Measurements from ENCODE around the gene SIVA1.
"Not testable (repeated sequence)": the region's sequence is repeated elsewhere in the genome, so short reads cannot be mapped to it uniquely, and the experiment has no call there.

The SIVA1 gene

DNA sequence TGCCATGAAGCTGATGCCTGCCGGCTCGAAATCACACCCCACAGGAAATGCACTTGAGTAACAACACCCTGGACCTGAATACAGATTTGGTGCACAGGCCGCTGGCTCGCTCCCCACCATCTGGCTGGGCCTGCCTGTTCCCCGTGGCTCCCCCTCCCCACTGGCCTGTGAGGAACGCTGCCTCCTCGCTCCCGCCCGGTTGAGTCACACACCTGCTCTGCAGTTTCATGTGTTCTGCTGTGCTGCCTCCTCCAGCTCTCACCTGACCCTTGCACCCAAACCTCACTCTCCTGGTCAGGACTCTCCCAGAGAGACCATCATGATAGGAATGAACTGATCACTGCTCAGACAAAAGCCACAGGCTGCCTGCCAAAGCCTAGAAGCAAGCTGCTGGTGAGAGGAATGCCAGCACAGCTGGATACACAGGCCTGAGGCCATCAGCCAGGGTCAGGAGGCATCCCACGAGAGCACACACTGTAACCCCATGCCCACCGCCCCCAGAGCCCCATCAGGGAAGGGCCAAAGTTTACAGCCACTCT lies 3.8 kb upstream of the SIVA1 start:
- DNase-seq (ENCODE audit: low read depth) = peak; percentile 65
- H3K36me3 ChIP-seq (ENCODE audit: control insufficient read depth, insufficient read depth, low read length, severe bottlenecking) = no peaks in the 10 kb centered on the region
- no peak overlapping the region for H3K4me3 ChIP-seq (ENCODE audit: low read length)
- peaks cover 47% of the 10 kb centered on the region for H3K4me1 ChIP-seq (ENCODE audit: control insufficient read depth, insufficient read depth, low read length)
- no peaks in the 10 kb centered on the region for H3K27me3 ChIP-seq (replicated peaks; ENCODE audit: control insufficient read depth, insufficient read depth, low read length)
- H3K9ac ChIP-seq (ENCODE audit: low read length) = no peak overlapping the region
- no peaks in the 10 kb centered on the region for H3K9me3 ChIP-seq (ENCODE audit: control insufficient read depth, low read length)

DNA sequence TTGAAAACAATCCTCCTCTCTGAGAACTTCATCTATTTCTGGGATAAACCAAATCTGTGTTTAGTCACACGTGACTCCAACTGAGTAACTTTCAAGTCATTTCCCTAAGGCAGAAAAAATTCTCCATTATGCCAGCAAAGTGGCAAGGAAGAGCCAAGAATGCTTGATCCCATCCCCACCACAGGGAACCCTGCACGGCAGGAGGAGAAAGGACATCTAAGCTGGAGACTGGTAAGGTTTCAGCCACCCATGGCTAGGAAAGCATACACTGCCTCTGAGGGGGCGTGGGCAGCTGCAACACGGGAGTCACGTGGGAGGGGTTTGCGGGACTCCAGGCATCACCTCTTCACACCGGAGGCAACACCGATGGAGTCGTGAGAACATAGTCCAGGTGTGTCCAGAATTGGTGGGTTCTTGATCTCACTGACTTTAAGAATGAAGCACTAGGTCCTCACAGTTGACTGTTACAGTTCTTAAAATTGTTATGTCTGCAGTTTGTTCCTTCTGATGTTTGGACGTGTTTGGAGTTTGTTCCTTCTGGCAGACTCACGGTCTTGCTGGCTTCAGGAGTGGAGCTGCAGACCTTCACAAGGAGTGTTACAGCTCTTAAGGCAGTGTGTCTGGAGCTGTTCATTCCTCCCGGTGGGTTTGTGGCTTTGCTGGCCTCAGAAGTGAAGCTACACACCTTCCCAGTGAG lies 2.7 kb upstream of the SIVA1 start:
- Histone ChIP-seq H3K4me1 (ENCODE audit: control insufficient read depth, insufficient read depth, low read length) (peaks cover 56% of the 10 kb centered on the region), H3K9me3 (ENCODE audit: control insufficient read depth, low read length) (no peaks in the 10 kb centered on the region), H3K27me3 (replicated peaks; ENCODE audit: control insufficient read depth, insufficient read depth, low read length) (no peaks in the 10 kb centered on the region), H3K9ac (ENCODE audit: low read length) (no peak overlapping the region), H3K36me3 (ENCODE audit: control insufficient read depth, insufficient read depth, low read length, severe bottlenecking) (no peaks in the 10 kb centered on the region), H3K4me3 (ENCODE audit: low read length) (no peak overlapping the region)
- DNase-seq (ENCODE audit: low read depth) = peak; percentile 34

DNA sequence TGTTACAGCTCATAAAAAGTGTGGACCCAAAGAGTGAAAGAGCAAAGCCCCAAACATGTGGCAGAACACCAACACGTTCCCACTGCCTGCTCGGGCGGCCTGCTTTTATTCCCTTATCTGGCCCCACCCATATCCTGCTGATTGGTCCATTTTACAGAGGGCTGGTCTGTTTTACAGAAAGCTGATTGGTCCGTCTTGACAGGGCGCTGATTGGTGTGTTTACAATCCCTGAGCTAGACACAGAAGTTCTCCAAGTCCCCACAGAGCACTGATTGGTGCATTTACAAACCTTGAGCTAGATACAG lies 2.2 kb upstream of the SIVA1 start:
- H3K9ac ChIP-seq (ENCODE audit: low read length); DNase-seq (ENCODE audit: low read depth); H3K4me3 ChIP-seq (ENCODE audit: low read length); H3K27me3 ChIP-seq (replicated peaks; ENCODE audit: control insufficient read depth, insufficient read depth, low read length); H3K9me3 ChIP-seq (ENCODE audit: control insufficient read depth, low read length); H3K36me3 ChIP-seq (ENCODE audit: control insufficient read depth, insufficient read depth, low read length, severe bottlenecking): not testable (repeated sequence)
- H3K4me1 ChIP-seq (ENCODE audit: control insufficient read depth, insufficient read depth, low read length) = peaks cover 55% of the 10 kb centered on the region

DNA sequence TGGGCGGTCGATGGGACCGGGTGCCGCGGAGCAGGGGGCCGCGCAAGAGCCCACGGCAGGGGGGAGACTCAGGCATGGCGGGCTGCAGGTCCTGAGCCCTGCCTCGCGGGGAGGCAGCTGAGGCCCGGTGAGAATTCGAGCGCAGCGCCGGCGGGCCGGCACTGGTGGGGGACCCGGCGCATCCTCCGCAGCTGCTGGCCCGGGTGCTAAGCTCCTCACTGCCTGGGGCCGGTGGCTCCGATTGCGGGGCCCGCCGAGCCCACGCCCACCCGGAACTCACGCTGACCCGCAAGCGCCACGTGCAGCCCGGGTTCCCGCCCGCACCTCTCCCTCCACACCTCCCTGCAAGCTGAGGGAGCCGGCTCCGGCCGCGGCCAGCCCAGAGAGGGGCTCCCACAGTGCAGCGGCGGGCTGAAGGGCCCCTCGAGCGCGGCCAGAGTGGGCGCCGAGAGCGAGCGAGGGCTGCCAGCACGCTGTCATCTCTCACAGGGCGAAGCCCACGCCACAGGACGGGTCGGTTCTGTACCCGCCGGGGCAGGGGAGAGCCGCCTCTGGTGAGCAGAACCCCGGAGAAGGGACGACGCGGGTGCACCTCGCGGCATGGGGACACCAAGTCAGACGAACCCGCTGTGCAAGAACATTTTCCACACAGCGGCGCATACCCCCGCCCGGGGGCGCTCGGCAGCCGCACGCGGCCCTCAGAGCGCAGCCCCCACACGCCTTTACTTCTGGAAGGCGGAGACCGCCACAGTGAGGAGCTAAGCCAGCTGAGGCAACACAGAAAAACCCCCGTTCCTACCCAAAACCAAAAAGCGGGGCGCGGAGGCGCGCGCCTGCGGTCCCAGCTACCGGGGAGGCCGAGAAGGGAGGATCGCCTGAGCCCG lies 1.2 kb upstream of the SIVA1 start:
- no peak for DNase-seq (ENCODE audit: low read depth)
- no peaks in the 10 kb centered on the region for H3K27me3 ChIP-seq (replicated peaks; ENCODE audit: control insufficient read depth, insufficient read depth, low read length)
- peaks cover 44% of the 10 kb centered on the region for H3K4me1 ChIP-seq (ENCODE audit: control insufficient read depth, insufficient read depth, low read length)
- no peaks in the 10 kb centered on the region for H3K9me3 ChIP-seq (ENCODE audit: control insufficient read depth, low read length)
- peak overlapping the region; percentile 60 for H3K9ac ChIP-seq (ENCODE audit: low read length)
- peak overlapping the region; percentile 96 for H3K4me3 ChIP-seq (ENCODE audit: low read length)
- H3K36me3 ChIP-seq (ENCODE audit: control insufficient read depth, insufficient read depth, low read length, severe bottlenecking) = peaks cover 10% of the 10 kb centered on the region

DNA sequence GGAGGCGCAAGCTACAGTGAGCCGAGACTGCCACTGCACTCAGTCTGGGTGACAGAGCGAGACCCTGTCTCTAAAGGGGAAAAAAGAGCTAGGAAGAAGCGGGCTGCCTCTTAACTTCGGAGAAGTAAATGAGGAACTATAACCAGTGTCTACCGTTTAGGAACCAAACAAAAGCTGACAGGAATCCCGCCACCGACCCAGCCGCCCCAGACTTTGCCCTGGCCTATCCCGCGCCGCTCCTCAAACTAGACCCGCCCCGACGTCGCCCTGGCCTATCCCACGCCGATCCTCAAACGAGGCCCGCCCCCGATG lies 568 bp upstream of the SIVA1 start:
- H3K36me3 ChIP-seq (ENCODE audit: control insufficient read depth, insufficient read depth, low read length, severe bottlenecking) = peaks cover 16% of the 10 kb centered on the region
- peak overlapping the region; percentile 60 for H3K9ac ChIP-seq (ENCODE audit: low read length)
- no peaks in the 10 kb centered on the region for H3K27me3 ChIP-seq (replicated peaks; ENCODE audit: control insufficient read depth, insufficient read depth, low read length)
- peak overlapping the region; percentile 96 for H3K4me3 ChIP-seq (ENCODE audit: low read length)
- H3K4me1 ChIP-seq (ENCODE audit: control insufficient read depth, insufficient read depth, low read length) = peaks cover 38% of the 10 kb centered on the region
- H3K9me3 ChIP-seq (ENCODE audit: control insufficient read depth, low read length) = no peaks in the 10 kb centered on the region
- DNase-seq (ENCODE audit: low read depth) = no peak

DNA sequence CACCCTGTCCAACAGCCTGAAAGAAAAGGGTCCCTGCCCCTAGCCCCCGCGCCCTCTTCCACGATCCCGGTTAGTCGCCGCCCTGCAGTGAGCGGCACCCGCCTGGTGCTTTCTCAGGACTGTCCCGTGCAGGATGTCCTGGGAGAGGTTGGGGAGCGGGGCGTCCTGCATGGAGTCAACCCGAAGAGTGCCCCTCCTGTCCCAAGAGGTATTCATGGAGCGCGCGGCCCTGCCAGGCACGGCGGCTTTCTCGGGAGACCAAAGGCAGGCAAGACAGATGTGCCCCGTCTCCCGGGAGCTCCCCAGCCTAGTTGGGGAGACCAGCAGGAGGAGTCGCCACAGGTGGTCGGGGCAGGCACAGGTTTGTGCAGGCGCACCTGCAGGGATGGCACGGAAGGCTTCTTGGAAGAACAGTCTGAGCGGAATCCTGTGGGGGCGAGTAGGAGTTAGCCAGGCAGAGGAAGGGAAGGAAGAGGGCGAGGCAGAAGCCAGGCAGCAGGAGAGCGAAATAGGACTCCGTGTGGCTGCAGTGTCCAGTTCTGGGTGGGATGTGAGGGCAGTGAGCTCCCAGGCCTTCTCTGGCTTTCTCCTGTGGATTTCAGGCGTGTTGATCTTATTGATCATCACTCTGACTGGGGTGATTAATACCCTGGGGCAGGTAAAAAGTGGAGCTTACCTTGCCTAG lies 723 bp downstream of the SIVA1 start:
- H3K27me3 ChIP-seq (replicated peaks; ENCODE audit: control insufficient read depth, insufficient read depth, low read length) = no peaks in the 10 kb centered on the region
- no peaks in the 10 kb centered on the region for H3K9me3 ChIP-seq (ENCODE audit: control insufficient read depth, low read length)
- peak overlapping the region; percentile 98 for H3K9ac ChIP-seq (ENCODE audit: low read length)
- H3K36me3 ChIP-seq (ENCODE audit: control insufficient read depth, insufficient read depth, low read length, severe bottlenecking) = peaks cover 28% of the 10 kb centered on the region
- H3K4me1 ChIP-seq (ENCODE audit: control insufficient read depth, insufficient read depth, low read length) = peaks cover 38% of the 10 kb centered on the region
- DNase-seq (ENCODE audit: low read depth) = peak; percentile 53
- H3K4me3 ChIP-seq (ENCODE audit: low read length) = peak overlapping the region; percentile 96

DNA sequence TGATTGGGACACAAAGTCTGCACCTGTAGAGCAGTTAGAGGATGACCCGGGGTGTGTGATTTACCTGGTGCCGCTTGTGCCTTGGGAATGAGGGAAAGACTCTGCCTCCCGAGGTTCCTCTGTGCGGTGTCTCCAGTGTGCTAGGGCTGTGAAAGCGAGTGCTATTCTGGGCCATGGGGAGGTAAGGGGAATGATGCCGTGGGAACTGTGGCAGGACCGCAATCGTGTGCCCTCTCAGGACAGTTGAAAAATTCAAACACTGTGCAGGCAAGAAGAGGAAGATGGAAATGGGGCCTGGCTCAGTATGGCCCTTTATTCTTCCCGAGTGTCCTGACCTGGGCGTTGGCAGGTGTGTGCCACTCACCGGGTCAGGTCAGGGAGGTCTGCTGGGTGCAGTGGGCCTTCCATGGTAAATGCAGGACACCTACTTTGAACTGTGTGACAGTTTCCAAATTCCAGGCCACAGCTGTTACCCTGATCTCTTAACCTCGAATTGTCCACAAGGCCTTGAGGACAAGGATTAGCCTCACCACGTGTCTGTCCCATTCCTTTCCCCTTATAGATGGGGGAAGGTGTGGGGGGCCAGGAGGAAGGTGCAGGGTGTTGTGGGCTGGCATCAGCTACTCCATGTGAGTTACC lies 1.4 kb downstream of the SIVA1 start:
- no peaks in the 10 kb centered on the region for H3K27me3 ChIP-seq (replicated peaks; ENCODE audit: control insufficient read depth, insufficient read depth, low read length)
- peak overlapping the region; percentile 96 for H3K4me3 ChIP-seq (ENCODE audit: low read length)
- peaks cover 35% of the 10 kb centered on the region for H3K36me3 ChIP-seq (ENCODE audit: control insufficient read depth, insufficient read depth, low read length, severe bottlenecking)
- no peak for DNase-seq (ENCODE audit: low read depth)
- no peaks in the 10 kb centered on the region for H3K9me3 ChIP-seq (ENCODE audit: control insufficient read depth, low read length)
- peaks cover 31% of the 10 kb centered on the region for H3K4me1 ChIP-seq (ENCODE audit: control insufficient read depth, insufficient read depth, low read length)
- peak overlapping the region; percentile 98 for H3K9ac ChIP-seq (ENCODE audit: low read length)

DNA sequence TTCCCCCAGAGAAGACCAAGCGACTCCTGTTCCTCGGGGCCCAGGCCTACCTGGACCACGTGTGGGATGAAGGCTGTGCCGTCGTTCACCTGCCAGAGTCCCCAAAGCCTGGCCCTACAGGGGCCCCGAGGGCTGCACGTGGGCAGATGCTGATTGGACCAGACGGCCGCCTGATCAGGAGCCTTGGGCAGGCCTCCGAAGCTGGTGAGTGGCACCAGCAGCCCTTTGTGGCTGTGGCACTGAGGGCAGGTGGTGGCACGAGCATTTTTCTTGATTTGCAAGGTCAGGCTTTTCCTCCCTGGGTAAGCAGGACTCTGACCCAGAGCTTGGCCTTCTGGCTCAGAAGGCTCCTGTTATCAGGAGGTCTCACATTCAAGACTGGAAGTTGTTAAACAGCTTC lies 2.7 kb downstream of the SIVA1 start:
- Histone ChIP-seq H3K9me3 (ENCODE audit: control insufficient read depth, low read length) (no peaks in the 10 kb centered on the region), H3K36me3 (ENCODE audit: control insufficient read depth, insufficient read depth, low read length, severe bottlenecking) (peaks cover 42% of the 10 kb centered on the region), H3K4me3 (ENCODE audit: low read length) (no peak overlapping the region), H3K9ac (ENCODE audit: low read length) (no peak overlapping the region), H3K4me1 (ENCODE audit: control insufficient read depth, insufficient read depth, low read length) (peaks cover 19% of the 10 kb centered on the region), H3K27me3 (replicated peaks; ENCODE audit: control insufficient read depth, insufficient read depth, low read length) (no peaks in the 10 kb centered on the region)
- DNase-seq (ENCODE audit: low read depth) = no peak

DNA sequence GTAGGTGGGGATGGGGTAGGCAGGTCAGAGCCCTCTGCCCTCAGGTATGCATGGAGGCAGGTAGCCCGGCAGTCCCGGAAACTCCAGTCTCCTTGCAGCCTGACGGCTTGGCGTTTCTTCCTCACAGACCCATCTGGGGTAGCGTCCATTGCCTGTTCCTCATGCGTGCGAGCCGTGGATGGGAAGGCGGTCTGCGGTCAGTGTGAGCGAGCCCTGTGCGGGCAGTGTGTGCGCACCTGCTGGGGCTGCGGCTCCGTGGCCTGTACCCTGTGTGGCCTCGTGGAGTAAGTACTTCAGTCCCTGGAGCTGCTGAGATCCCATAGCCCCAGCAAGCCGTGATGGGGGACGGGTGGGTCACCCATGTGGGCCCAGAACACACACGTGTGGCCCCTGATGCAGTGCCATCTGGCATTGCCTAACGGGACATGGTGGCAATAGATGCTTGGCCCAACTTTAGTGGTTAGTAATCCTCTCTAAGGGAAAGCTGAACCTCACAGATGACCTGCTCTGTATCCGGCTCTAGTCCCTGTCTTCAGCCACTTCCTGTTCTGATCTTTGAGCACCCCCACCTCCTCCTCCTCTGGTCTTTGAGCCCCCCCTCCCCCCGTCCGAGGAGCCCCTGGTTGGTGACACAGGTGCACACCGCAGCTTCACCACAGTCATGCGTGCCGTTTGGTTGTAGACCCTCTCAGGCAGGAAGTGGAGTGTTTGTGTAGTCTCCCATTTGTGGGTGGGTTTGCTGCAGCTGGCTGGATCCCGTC lies 3.7 kb downstream of the SIVA1 start:
- H3K27me3 ChIP-seq (replicated peaks; ENCODE audit: control insufficient read depth, insufficient read depth, low read length) = no peaks in the 10 kb centered on the region
- H3K9me3 ChIP-seq (ENCODE audit: control insufficient read depth, low read length) = no peaks in the 10 kb centered on the region
- no peak overlapping the region for H3K9ac ChIP-seq (ENCODE audit: low read length)
- H3K4me3 ChIP-seq (ENCODE audit: low read length) = no peak overlapping the region
- H3K36me3 ChIP-seq (ENCODE audit: control insufficient read depth, insufficient read depth, low read length, severe bottlenecking) = peaks cover 42% of the 10 kb centered on the region
- DNase-seq (ENCODE audit: low read depth) = no peak
- peaks cover 19% of the 10 kb centered on the region for H3K4me1 ChIP-seq (ENCODE audit: control insufficient read depth, insufficient read depth, low read length)

DNA sequence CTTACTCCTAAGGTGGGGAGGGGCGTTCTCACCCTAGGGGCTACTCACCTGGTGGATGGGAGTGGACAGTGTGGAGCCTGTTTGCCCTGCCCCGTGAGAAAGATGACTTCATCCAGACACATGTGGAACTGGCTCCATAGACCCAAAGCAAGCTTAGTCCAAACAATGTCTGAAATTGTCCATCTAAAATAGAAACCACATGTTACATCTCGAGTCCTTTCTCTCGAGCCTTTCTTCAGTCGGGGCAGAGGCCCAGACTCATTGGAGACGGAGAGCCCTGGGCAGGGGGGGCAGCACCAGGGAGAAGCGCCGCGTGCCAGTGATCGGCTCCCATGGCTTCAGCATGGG lies 4.3 kb downstream of the SIVA1 start:
- Histone ChIP-seq H3K36me3 (ENCODE audit: control insufficient read depth, insufficient read depth, low read length, severe bottlenecking) (peaks cover 42% of the 10 kb centered on the region), H3K9ac (ENCODE audit: low read length) (no peak overlapping the region), H3K9me3 (ENCODE audit: control insufficient read depth, low read length) (no peaks in the 10 kb centered on the region), H3K27me3 (replicated peaks; ENCODE audit: control insufficient read depth, insufficient read depth, low read length) (no peaks in the 10 kb centered on the region), H3K4me1 (ENCODE audit: control insufficient read depth, insufficient read depth, low read length) (peaks cover 16% of the 10 kb centered on the region), H3K4me3 (ENCODE audit: low read length) (no peak overlapping the region)
- DNase-seq (ENCODE audit: low read depth) = no peak
